Measurements from ENCODE around the gene PDGFRA. TPM values are rescaled to one million over a fixed set of nuclear protein-coding genes. Genes with fewer than 3 reads are reported as not detected.
A peak's percentile ranks its signal among the peaks of the same experiment; 100 is the strongest.
"Not testable (repeated sequence)": the region's sequence is repeated elsewhere in the genome, so short reads cannot be mapped to it uniquely, and the experiment has no call there.

PDGFRA gene
- total RNA-seq, 1 donor from 2014 or later, result 51.5 TPM

- no peak for DNase-seq (ENCODE audit: low spot score)
These were observed 92.0 kb downstream of the PDGFRA start for GRCh38 chr4:54320826-54321685.

GRCh38 chr4:54322818-54323417 lies 93.8 kb downstream of the PDGFRA start:
- peak; percentile 68 for DNase-seq (ENCODE audit: low spot score)

GRCh38 chr4:54330896-54331295 lies 101.8 kb downstream of the PDGFRA start:
- DNase-seq (ENCODE audit: low spot score), result no peak

GRCh38 chr4:54332542-54332941 lies 103.4 kb downstream of the PDGFRA start:
- no peak for DNase-seq (ENCODE audit: low spot score)

- no peak for DNase-seq (ENCODE audit: low spot score)
These were observed 104.6 kb downstream of the PDGFRA start for GRCh38 chr4:54333657-54334056.

GRCh38 chr4:54334769-54335168 lies 105.7 kb downstream of the PDGFRA start:
- not testable (repeated sequence) for DNase-seq (ENCODE audit: low spot score)

GRCh38 chr4:54337009-54337408 lies 107.9 kb downstream of the PDGFRA start:
- no peak for DNase-seq (ENCODE audit: low spot score)

- not testable (repeated sequence) for DNase-seq (ENCODE audit: low spot score)
These were observed 113.0 kb downstream of the PDGFRA start for GRCh38 chr4:54342067-54342466.

Other genes with a start within 250 kb of the PDGFRA start
- 23.6 TPM for gene CHIC2, start 164.7 kb upstream of the PDGFRA start, total RNA-seq
- gene GSX2, start 129.1 kb upstream of the PDGFRA start, total RNA-seq, result not detected